Activated CD4-positive, alpha-beta T cell treated with anti-CD3 and anti-CD28 coated beads, Interleukin-2, Interleukin-4, amounts not matched to agents 100 ng/mL and 50 ng/mL, durations not matched to agents 16 hours and 8 hours (primary cell): ENCODE data around the gene FAAP20.
"Not testable (repeated sequence)": the region's sequence is repeated elsewhere in the genome, so short reads cannot be mapped to it uniquely, and the experiment has no call there.

Source experiments
- DNase-seq: peaks from one replicate; pipeline ENCODE4 v3.0.0-alpha.2; 2020; ENCODE audit warnings: low spot score

Gene FAAP20

DNA sequence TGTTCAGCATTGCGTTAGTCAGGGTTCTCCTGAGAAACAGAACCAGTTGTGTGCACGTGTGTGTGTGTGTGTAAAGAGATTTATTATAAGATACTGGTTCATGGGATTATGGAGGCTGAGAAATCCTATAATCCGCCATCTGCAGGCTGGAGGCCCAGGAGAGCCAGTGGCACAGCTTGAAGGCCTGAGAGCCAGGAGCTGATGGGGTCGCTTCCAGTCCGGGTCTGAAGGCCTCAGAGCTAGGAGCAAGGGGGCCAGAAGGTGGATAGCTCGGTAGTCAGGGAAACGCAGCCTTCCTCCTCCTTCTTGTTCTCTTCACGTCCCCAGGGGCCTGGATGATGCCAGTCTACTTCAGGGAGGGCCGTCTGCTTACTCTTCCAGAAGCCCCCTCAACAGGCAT lies 37.7 kb downstream of the FAAP20 start:
- DNase-seq: no peak

DNA sequence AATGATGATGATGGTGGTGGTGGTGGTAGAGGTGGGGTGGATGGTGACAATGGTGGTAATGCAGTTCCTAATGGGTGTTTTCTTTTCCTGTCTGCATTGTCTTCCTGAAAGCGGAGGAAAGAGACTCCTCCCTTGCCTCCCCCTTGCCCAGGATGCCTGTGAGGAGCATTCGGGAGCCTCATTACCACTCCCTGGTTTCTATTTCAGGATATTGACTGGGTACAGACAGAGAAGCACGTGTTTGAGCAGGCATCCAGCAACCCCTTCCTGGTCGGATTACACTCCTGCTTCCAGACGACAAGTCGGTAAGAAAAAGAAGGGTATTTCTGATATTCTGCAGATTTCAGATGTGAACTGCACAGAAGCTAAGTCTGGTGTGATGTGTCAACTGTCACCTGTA lies 38.8 kb downstream of the FAAP20 start:
- no peak for DNase-seq

DNA sequence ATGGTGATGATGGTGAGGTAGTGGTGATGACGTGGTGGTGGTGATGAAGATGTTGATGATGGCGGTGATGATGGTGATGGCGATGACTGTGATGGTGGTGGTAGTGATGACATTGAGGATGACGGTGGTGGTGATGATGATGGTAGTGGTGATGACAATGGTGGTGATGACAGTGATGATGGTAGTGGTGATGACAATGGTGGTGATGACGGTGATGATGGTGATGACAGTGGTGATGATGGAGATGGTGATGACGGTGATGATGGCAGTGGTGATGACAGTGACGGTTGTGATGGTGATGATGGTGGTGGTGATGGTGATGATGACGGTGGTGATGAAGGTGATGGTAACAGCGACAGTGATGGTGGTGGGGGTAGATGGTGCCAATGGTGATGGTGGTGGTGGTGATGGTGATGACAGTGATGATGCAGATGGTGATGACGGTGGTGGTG lies 39.4 kb downstream of the FAAP20 start:
- DNase-seq: no peak

DNA sequence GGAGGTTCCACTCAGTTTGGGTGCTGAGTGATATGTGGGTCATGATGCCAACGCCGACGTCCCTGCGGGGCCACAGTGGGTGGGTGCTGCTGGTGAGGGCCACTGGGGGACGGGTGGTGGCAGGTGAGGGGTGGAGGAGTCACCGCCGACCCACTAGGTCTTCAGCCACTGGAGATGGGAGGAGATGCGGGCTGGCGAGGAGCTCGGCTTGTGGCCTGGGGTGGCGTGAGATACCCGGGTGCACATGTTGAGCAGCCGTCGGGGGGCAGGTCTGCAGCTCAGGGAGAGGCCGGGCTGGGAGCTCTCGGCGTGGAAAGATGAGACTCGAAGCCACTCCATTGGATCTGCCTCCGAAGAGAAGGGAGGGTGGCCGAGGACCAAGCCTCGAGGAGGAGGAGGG lies 40.5 kb downstream of the FAAP20 start:
- no peak for DNase-seq

DNA sequence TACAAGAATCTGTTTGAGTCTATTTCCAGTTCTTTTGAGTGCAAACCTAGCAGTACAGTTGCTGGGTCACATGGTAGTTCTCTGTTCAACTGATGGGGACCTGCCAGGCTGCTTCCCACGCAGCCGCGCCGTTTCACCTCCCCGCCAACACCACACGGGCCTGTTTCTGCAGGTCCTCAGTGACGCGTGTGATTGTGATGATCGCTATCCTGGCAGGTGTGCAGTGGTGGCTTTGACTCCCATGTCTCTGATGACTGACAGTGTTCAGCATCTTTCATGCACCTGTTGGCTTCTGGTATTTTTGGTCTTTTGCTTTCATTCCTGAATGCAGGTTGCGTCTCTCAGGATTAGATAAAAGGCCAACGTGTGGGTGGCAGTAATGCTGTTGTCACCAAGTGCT lies 41.6 kb downstream of the FAAP20 start:
- DNase-seq: no peak

DNA sequence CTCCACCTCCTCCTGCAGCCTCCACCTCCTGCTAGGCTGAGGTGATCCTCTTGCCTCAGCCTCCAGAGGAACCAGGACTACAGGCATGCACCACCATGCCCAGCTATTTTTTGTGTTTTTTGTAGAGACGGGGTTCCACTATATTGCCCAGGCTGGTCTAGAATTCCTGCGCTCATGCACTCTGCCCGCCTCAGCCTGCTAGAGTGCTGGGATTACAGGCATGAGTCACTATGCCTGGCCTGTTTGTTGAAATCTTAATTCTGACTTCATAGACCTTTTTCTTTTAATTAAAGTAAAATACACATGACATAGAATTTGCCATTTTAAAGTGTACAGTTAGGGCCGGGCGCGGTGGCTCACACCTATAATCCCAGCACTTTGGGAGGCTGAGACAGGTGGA lies 42.7 kb downstream of the FAAP20 start:
- no peak for DNase-seq

DNA sequence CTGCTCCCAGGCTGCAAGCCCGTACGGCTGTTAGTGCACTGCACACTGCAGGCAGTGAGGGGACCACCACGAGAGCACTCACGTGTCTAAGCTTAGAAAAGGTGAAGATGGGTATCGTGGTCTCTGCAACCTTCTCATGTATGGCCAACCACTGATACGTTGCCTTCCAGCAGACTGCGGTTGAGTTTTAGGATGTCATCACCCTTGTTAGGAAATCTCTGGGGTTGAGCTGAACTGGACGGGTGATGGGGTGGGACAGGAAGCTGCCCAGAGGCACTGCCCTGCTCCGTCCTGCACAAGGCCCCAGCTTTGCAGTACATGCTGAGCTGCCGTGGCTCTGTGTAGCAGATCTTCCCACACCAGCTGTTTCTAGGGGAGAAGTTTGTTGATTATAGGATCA lies 43.3 kb downstream of the FAAP20 start:
- no peak for DNase-seq

DNA sequence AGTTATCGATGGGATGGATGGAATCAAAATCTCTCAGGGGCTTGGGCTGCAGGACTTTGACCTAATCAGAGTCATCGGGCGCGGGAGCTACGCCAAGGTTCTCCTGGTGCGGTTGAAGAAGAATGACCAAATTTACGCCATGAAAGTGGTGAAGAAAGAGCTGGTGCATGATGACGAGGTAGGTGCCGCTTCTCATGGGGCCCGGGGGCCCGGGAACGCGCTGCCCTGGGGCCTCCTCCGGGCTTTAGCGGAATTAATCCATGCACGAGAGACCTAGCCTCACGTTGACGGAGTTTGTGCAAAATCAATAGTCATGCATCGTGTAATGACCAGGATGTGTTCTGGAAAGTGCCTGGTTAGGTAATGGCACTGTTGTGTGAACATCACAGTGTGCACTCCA lies 43.8 kb downstream of the FAAP20 start:
- DNase-seq: no peak

DNA sequence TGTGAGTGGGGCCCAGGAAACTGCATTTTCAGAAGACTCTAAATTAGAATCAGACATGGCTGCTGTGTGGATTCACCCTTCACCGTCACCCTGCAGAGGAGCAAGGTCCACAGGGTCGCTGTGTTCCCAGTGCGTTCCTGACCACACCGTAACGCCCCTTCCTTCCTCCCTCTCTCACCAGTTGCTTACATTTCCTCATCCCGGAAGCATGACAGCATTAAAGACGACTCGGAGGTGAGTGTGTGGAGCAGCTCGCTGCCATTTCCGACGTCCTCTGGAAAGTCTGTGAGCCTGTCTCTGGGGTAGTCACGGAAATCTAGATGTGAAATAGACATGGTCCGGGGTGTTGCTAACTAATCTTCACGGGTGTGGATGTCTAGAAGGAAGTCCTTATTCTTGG lies 45.9 kb downstream of the FAAP20 start:
- DNase-seq: peak; percentile 60

DNA sequence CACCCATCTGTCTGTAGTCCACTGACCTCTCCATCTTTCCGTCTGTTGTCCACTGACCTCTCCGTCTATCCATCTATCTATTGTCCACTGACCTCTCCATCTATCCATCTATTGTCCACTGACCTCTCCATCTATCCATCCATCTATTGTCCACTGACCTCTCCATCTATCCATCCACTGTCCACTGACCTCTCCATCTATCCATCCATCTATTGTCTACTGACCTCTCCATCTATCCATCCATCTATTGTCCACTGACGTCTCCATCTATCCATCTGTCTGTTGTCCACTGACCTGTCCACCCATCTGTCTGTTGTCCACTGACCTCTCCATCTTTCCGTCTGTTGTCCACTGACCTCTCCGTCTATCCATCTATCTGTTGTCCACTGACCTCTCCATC lies 46.7 kb downstream of the FAAP20 start:
- DNase-seq: not testable (repeated sequence)

DNA sequence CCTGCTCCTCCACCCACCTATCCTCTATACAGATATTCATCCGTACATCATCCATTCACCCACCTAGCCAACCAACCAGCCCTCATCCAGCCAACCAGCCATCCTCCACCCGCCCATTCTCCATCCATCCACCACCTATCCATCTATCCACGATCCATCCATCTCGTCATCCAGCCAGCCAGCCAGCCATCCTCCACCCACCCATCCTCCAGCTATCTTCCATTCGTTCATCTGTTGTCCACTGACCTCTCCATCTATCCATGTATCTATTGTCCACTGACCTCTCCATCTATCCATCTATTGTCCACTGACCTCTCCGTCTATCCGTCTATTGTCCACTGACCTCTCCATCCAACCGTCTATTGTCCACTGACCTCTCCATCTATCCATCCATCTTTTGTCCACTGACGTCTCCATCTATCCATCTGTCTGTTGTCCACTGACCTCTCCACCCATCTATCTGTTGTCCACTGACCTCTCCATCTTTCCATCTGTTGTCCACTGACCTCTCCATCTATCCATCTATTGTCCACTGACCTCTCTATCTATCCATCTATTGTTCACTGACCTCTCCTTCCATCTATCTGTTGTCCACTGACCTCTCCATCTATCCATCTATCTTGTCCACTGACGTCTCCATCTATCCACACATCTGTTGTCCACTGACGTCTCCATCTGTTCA lies 47.6 kb downstream of the FAAP20 start:
- no peak for DNase-seq

DNA sequence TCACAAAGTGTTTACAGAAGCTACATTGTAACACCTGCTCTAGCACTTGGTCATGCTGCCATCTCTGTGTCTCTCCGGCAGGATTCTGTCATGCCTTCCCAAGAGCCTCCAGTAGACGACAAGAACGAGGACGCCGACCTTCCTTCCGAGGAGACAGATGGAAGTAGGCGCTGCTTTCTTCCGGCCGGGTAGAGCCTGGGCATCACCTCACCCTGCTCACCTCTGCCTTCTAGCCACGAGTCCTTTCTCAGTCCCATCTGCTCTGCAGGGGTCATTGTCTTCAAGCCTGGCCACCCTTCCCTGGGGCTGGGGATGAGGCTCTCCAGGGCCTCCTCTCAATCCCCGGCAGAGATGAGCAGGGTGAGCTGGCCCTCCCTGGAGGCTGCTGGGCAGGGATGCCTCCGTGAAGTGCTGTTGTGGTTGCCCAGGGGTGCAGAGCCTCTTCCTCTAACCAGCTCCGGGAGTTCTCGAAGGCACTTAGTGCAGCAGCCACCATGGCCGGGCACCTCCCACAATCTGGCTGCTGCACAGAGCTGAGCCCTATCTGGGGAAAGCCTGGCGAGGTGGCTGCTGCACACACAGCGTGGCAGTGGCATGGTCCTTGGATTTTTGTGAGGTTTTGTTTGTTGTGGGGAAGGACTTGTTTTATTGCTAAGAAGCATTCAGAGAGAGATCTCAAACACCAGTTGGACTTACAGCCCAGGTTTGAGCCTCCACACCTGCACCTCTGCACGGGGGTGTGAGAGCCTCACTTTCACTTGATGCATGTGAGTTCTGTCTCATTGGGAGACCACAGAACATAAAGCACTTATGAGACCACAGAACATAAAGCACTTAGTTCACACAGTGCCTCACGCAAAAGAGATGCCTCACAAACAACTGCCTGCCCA lies 48.4 kb downstream of the FAAP20 start:
- peak; percentile 12 for DNase-seq

DNA sequence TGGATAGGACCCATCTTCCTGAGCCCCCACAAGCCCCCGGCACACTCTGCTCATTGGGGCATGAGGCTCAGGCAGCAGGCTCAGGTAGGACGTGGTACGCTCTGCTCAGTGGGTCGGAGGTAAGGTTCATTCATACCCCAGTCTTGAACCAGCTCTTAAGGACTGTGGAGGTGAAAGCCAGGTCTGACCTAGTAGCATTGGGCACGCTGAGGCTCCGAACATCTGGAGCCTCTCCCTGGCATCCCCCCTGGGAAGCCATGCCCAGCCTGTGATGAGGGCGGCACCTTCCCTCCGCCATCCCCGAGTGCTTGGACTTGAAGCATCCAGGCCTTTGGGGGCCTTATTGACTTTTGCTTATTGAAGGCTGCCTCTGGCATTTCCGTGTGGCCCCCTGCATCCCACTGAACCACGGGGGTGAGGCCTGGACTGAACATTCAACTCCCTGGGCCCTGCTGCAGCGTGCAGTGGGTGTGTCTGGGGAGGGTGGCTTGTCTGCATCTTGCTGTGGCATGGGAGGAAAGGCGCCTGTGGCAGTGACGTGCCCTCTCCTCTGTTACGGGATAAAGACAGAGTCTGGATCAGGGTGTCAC lies 50.0 kb downstream of the FAAP20 start:
- DNase-seq: no peak

DNA sequence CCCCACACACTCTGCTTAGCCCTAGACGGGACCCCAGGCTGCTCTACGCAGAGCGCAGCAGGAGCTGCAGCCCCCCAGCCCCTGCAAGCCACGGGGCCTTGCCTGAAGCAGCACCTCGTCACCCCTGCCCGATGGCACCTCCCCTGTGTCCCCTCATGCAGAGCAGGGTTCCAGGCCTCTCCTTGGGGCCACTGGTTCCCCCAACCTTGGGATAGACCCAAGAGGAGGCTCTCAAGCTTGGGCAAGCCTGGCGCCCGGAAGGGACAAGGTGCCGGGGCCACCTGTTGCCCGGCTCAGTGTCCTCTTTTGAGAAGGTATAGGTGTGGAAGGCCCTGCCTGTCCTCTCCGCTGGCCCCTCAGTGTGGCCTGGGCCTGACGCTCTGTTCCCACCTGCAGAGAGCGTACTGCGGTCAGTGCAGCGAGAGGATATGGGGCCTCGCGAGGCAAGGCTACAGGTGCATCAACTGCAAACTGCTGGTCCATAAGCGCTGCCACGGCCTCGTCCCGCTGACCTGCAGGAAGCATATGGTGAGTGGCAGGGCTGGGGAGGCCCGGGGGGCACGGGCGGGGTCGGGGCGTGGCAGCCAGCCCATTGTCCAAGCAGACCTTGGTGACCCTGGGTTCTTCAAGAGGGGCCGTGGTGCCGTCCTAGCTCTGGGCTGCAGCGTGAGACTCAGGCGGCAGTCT lies 50.6 kb downstream of the FAAP20 start:
- no peak for DNase-seq

DNA sequence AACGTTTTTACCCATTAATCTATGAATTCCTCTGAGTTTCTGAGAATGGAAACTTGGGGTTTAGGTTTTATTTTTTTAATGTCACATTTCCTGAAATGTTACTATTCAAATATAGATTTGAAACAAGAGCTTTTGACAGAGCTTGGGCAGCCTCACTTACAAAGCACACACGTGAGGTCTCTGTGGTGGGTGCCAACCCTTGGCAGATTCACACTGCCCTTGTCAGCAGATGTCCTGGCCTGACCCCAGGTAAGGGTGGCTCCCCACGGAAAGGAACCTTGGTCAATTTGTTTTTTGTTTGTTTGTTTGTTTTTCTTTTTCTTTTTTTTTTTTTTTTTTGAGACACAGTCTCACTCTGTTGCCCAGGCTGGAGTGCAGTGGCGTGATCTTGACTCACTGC lies 53.5 kb downstream of the FAAP20 start:
- no peak for DNase-seq
